Renal cortical epithelial cell (primary cell): Measurements from ENCODE around the gene TNFRSF18. TPM values are rescaled to one million over a fixed set of nuclear protein-coding genes. Genes with fewer than 3 reads are reported as not detected.
"Not testable (repeated sequence)": the region's sequence is repeated elsewhere in the genome, so short reads cannot be mapped to it uniquely, and the experiment has no call there.

Experiments
- DNase-seq: peaks from one replicate; pipeline ENCODE4 v3.0.0-alpha.2; 2011; ENCODE audit warnings: low read depth
- total RNA-seq: library from RNA; depleted of rRNA; stranded (reverse); fragments of >200 nt; gene quantifications from 2 replicates; pipeline ENCODE4 v1.2.3, GENCODE V29; 2014

TNFRSF18 gene
- total RNA-seq, 1 donor from 2014 or later: 0.50 TPM

DNA sequence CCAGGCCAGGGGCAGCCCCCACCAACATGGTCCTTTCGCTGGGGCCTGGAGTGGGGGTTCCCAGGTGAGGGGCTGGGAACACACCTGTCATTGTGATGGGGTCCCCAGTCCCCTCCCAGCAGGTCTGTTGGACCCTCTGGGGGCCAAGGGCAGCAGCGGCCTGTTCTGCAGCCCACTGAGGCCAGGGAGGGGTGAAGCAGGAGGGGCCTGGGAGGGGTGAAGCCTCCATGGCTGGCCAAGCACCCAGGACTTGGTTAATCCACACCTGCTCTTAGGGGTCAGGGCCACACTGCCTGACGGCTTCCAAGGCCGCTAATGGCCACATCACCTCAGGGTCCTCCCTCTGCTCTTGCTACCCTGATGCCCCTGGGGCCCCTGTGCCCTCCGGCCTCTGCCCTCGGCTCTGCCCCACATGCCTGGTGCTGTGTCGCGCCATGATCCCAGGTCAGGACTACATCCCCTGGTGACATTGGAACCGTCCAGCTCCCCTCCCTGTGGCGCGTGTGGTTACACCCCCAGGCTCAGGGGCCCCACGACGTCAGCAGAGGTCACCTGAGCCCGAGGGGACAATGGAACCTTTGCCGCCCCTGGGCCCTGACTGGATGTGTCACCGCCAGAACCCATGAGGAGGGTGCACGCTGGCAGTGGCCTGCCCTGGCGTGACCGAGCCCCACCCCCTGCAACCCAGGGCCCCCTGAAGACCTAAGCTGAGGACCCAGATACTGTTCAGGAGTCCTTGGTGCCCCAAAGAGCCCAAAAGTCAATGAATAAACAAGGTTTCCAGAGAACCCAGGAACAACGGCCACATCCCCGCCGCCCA is 7.0 kb downstream of the TNFRSF18 start:
- DNase-seq: no peak

DNA sequence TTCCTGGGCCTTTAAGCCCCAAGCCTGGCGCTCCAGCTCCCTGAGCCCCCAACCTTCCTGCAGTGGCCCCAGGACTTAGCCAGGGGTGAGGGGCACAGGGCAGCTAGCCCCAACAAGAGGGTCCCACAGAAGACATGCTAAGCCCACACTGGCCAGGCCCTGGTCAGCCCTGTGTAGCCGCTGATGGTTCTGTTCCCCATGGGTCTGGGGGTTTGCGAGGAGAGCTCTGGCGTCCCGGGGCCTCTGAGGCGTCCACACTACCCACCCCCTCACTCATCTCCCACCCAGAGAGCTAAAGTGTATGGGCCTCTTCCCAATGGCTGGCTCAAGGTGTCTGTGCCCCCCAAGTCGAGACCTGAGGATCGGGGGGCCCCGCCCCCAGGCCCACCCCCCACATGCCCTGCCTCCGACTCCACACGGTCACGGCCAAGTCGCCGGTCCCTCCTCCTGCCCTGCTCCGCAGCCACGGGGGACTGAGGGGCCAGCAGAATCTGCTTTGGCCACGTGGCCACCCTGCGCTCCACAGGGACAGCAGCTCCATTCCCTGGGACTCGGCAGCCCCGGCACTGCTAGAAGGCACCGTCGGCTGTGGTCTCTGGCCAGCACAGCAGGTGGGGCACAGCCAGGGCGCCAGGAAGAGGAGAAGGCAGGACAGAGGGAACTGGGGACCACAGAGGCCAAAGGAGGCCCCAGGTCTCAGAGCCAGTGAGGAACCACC is 7.8 kb downstream of the TNFRSF18 start:
- no peak for DNase-seq

DNA sequence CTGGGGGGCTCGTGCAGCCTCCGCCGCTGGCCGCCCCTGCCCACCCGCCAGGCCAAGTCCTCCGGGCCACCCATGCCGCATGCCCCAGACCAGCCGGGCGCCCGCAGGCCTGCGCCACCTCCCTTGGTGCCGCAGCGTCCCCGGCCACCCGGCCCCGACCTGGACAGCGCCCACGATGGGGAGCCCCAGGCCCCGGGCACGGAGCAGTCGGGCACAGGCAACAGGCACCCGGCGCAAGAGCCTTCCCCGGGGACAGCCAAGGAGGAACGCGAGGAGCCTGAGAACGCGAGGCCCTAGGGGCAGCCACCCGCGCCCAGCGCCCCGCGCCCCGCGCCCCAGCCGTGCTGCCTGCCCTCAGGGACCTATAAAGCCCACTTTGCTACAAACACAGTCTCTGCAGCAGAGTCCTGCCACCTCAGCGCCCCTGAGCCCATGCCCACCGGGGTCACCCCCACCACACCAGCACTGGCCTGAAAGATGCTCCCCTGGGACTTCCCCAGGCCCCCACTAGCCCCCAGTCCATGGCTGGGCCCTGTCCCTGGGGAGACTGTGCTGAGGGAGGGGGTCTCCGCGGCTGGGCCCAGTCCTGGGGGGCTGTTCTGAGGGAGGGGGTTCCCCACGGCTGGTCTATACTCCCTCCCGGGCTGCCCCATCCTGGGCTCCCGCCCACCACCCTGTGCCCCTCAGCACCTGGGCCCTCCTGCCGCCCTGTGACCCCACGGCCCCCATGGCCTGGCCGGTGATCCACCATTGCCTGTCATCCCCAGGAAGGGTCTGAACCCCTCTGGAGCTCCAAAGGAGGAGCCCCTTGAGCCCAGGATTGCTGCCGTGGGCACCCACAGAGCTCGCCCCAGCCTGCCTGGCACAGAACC is 8.6 kb downstream of the TNFRSF18 start:
- DNase-seq: no peak

GRCh38 chr1:1197188-1197500 is 9.2 kb downstream of the TNFRSF18 start:
- DNase-seq: no peak

DNA sequence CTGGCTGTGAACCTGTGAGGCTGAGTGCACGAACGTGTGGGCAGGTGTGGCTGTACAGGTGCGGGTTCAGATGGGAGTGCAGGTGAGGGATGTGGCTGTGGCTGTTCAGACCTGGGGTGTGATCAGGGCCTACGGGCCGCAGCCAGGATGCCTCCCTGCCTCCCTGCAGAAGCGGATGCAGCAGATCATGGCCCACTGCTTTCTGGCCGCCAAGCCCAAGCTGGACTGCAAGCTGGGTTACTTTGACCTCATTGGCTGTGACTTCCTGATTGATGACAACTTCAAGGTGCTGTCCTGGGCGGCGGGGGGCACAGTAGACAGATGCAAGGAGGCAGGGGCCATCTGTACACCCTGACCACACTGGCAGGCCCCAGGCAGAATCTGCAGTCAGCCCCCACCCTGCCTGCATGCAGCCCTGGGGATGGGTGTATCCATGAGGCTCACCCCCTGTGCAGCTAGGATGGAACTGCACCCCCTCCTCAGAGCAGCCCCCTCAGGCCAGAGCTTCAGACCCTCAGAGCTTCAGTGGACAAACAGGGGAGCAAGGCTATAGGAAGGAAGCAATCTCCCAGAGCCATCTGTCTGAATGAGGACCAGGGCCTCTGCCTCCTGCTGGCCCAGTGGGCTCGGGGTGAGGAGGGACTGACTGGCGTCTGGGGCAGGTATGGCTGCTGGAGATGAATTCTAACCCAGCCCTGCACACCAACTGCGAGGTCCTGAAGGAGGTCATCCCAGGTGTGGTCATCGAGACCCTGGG is 9.8 kb downstream of the TNFRSF18 start:
- no peak for DNase-seq

GRCh38 chr1:1195726-1196125 is 10.7 kb downstream of the TNFRSF18 start:
- not testable (repeated sequence) for DNase-seq

DNA sequence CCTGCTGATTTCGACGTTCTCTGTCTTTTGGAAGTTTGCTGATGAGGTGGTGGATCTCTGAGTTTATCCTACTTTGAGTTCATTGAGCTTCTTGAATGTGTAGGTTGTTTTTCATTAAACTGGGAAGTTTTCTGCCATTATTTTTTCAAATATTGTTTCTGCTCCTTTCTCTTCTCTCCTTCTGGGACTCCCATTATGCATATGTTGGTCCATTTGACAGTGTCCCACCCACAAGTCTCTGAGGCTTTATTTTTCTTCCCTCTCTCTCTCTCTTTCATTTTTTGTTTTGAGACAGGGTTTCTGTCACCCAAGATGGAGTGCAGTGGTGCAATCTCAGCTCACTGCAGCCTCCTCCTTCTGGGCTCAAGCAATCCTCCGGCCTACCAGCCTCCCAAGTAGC is 11.7 kb downstream of the TNFRSF18 start:
- DNase-seq: no peak

- DNase-seq: no peak
Measured at GRCh38 chr1:1191734-1192133, 14.7 kb downstream of the TNFRSF18 start.

GRCh38 chr1:1189111-1189510 is 17.3 kb downstream of the TNFRSF18 start:
- DNase-seq: no peak

DNA sequence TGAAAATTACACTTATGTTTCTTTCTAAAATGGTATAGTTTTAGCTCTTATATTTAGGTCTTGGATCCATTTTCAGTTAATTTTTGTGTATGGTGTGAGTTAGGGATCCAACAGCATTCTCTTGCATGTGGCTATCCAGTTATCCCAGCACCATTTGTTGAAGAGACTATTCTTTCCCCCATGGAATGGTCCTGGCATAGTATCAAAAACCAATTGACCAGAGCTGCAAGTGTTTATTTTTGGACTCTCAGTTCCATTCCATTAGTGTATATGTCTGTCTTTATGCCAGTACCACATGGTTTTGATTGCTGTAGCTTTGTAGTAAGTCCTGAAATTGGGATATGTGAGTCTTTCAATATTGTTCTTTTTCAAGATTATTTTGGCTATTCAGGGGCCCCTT is 18.5 kb downstream of the TNFRSF18 start:
- peak; percentile 19 for DNase-seq

DNA sequence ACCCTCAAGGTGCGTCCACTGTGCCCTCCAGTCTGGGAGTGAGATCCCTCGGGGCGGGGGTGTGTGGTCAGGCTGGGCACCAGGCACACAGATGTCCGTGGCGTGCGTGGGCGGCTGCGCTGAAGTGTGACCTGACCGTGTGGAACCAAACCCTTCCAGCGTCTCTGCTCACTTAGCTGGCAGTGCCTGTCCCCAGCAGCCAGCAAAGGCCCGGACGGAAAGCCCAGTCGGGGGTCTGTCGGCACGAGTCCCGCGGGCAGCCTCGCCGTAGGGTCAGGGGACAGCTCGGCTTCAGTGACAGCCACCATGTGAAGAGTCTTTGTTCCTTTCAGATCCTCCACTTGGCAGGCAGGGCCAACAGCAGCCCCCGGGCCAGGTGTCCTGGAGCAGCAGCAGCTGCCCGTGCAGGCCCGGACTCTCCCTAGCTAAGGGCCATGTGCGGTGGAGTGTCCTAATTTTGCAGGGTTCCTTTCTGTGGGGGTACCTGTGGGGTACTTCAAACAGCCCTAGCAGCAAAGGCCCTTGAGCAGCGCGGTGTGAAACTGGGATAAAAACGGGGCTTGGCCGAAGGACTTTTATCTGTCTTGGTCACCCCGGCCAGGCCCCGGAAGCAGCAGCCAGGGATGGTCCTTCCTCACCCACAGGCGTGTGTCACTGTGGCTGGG is 21.2 kb downstream of the TNFRSF18 start:
- DNase-seq: no peak

DNA sequence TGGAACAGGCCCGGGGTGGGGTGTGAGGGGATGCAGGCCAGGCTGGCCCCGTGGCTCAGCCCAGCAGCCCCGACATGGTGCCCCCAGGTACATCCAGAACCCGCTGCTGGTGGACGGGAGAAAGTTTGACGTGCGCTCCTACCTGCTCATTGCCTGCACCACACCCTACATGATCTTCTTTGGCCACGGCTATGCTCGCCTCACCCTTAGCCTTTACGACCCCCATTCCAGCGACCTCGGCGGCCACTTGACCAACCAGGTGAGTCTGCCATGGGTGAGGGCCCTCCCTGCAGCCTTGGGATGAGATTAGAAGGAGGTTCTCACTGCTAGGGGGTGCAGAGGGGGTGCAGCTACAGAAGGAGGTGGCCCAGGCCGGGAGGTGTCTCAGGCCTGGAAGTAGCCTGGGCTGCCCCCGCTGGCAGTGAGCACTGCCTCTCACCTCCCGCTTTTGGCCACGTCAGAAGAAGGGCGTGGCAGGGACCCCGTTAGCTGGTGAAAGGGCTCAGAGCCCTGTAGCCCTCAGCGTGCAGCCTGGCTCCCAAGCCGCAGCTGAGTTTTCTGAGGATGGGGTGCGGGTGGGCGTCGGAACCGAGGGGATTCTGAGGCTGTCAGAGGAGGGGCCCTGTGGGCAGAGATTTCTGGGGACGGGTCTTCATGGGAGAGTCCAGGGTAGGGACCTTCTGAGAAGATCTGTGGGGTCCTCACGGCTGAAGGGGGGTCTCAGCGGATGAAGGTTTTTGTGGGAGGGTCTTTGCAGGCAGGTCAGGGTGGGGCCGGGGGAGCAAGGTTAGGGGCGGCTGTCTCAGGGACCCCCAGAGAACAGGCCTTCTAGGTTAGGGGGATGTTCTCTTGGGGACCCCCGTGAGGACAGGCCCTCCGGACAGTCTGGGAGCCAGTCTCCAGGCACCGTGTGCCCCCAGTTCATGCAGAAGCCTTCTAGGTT is 22.3 kb downstream of the TNFRSF18 start:
- no peak for DNase-seq

DNA sequence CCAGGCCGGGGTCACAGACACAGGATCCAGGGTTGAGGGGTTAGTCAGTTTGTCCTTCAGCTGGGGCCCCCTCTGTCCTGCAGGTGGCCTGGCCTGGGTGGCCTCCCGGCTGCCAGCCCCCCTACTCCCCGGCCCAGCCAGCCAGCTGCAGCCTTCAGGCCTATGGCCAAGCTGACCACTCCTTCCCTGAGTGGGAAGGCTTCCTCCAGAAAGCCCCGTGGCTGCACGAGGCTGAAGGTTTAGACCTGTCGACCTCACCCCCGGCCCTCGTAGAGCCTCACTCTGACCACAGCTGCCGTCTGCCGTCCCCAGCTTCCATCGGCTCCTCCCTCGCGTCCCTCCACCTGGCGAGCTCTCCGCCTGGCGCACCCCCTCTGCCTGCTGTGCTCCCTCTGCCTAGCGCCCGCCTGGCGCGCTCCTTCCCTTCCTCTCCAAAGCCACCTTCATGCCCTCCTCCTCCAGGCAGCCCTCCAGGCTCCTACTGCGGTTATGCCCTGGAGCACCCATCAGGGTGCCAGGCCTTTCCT is 23.1 kb downstream of the TNFRSF18 start:
- no peak for DNase-seq

- no peak for DNase-seq
Measured at GRCh38 chr1:1182491-1183220, 23.7 kb downstream of the TNFRSF18 start.

DNA sequence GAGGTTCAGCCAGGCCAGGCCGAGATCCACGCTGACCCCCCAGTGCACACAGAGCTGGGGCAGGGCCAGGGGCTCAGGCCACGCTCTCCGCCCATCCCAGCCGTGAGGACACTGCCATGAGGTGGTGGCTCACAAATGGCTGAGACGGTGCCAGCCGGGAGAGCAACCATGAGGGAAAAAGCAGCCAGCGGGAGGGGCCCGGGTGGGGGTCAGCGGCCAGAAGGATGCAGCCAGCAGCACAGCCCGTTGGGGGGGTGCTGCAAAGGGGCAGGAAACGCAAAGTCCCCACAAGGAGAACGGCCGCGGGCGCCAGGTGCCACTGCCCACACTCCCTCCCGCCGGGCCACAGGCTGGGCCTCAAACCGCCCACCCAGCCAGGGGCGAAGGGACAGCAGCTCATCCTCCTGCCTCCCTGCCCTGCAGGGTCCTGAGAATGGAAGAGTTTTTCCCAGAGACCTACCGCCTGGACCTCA is 24.4 kb downstream of the TNFRSF18 start:
- DNase-seq: no peak

- no peak for DNase-seq
Measured at GRCh38 chr1:1181129-1181937, 25.1 kb downstream of the TNFRSF18 start.

- DNase-seq: no peak
Measured at GRCh38 chr1:1179983-1180861, 26.2 kb downstream of the TNFRSF18 start.
